ACC112 (cell line): ENCODE measurements around the gene RDH14.

Source experiments
- H2AFZ ChIP-seq: fragments of 200-600 bp; sonication (generic); one replicate; pipeline ENCODE4 v1.6.0; 2017; ENCODE audit warnings: antibody characterized with exemption, low read length; ENCODE audit not compliant: unreplicated experiment
- H3K27ac ChIP-seq: fragments of 200-600 bp; sonication (generic); 2 replicates; pipeline ENCODE4 v1.5.1; 2014; ENCODE audit warnings: low read depth, mild to moderate bottlenecking, antibody characterized with exemption, low read length, moderate library complexity
- H3K27me3 ChIP-seq: fragments of 200-600 bp; sonication (generic); 2 replicates; pipeline ENCODE4 v1.6.1; 2014; ENCODE audit warnings: mild to moderate bottlenecking, antibody characterized with exemption, low read length, moderate library complexity, mixed read lengths; ENCODE audit not compliant: insufficient read depth
- H3K36me3 ChIP-seq: fragments of 200-600 bp; sonication (generic); 2 replicates; pipeline ENCODE4 v1.6.1; 2016; ENCODE audit warnings: mild to moderate bottlenecking, antibody characterized with exemption, low read length, moderate library complexity, mixed read lengths; ENCODE audit not compliant: insufficient read depth
- H3K4me1 ChIP-seq: fragments of 200-600 bp; sonication (generic); one replicate; pipeline ENCODE4 v1.6.1; 2016; ENCODE audit warnings: low read length, mixed read lengths; ENCODE audit not compliant: insufficient read depth, unreplicated experiment, control insufficient read depth
- H3K4me3 ChIP-seq: fragments of 200-600 bp; sonication (generic); 2 replicates; pipeline ENCODE4 v1.5.1; 2014; ENCODE audit warnings: mild to moderate bottlenecking, low read depth, low read length
- H3K79me2 ChIP-seq: fragments of 200-600 bp; sonication (generic); one replicate; pipeline ENCODE4 v1.6.0; 2016; ENCODE audit warnings: low read length; ENCODE audit not compliant: control insufficient read depth, unreplicated experiment, insufficient read depth

Gene RDH14

GRCh38 chr2:18546567-18546966, 13.9 kb downstream of the RDH14 start:
- no peaks in the 10 kb centered on the region for H3K27me3 ChIP-seq
- no peak overlapping the region for H3K27ac ChIP-seq
- peak overlapping the region; percentile 11; the same call in 1 of the 2 replicates for H3K4me3 ChIP-seq
- peak overlapping the region; percentile 56 for H2AFZ ChIP-seq
- no peaks in the 10 kb centered on the region for H3K79me2 ChIP-seq
- H3K36me3 ChIP-seq: no peaks in the 10 kb centered on the region
- H3K4me1 ChIP-seq: peaks cover 39% of the 10 kb centered on the region

- Histone ChIP-seq H3K27me3 (no peaks in the 10 kb centered on the region), H3K27ac (peak overlapping the region; percentile 67), H2AFZ (peak overlapping the region; percentile 54), H3K79me2 (no peaks in the 10 kb centered on the region), H3K4me3 (peak overlapping the region; percentile 39), H3K36me3 (no peaks in the 10 kb centered on the region), H3K4me1 (peaks cover 27% of the 10 kb centered on the region)
These were observed 15.1 kb downstream of the RDH14 start for GRCh38 chr2:18545384-18545783.

DNA sequence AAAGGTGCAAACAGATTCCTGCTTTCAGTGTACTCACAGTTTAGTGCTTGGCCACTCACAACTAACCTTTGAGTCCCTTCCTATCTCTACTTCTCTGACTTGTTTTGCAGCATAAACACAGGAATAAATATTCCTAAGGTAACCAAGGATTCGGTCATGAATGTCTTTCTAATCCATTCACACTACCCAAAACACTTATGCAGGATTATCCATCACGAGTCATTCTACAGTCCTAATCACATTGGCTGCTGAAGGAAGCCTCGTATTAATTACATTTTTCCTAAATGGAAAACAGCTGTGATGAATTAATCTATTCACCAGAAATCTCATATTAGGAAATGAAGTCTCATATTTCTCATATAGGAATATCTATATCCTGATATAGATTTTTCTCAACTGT, 16.3 kb downstream of the RDH14 start:
- peaks cover 26% of the 10 kb centered on the region for H3K4me1 ChIP-seq
- no peak overlapping the region for H2AFZ ChIP-seq
- H3K27me3 ChIP-seq: no peaks in the 10 kb centered on the region
- no peak overlapping the region for H3K27ac ChIP-seq
- H3K4me3 ChIP-seq: no peak overlapping the region
- H3K79me2 ChIP-seq: no peaks in the 10 kb centered on the region
- H3K36me3 ChIP-seq: no peaks in the 10 kb centered on the region

DNA sequence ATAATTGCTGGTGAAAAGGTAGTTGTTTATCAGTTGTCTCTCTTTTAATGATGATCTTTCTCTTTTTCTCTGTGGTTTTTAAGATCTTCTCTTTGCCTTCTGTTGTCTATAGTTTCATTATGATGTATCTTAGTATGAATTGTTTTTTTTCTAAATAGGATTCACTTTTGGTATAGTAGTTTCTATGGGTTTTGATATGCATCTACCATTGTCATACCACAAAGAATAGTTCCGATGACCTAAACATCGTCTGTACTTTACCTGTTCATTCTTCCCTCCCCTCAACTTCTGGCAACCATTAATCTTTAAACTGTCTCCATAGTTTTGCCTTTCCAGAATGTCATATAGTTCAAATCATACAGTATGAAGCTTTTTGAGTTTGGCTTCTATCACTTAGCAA, 19.6 kb downstream of the RDH14 start:
- Histone ChIP-seq H3K4me1 (peaks cover 13% of the 10 kb centered on the region), H3K27me3 (no peaks in the 10 kb centered on the region), H3K79me2 (no peaks in the 10 kb centered on the region), H3K4me3 (no peak overlapping the region), H2AFZ (no peak overlapping the region), H3K27ac (no peak overlapping the region), H3K36me3 (no peaks in the 10 kb centered on the region)

- H2AFZ ChIP-seq: no peak overlapping the region
- H3K27me3 ChIP-seq: no peaks in the 10 kb centered on the region
- no peak overlapping the region for H3K27ac ChIP-seq
- no peaks in the 10 kb centered on the region for H3K36me3 ChIP-seq
- H3K4me1 ChIP-seq: no peaks in the 10 kb centered on the region
- H3K4me3 ChIP-seq: no peak overlapping the region
- H3K79me2 ChIP-seq: no peaks in the 10 kb centered on the region
These were observed 23.8 kb downstream of the RDH14 start for GRCh38 chr2:18536697-18537096.

DNA sequence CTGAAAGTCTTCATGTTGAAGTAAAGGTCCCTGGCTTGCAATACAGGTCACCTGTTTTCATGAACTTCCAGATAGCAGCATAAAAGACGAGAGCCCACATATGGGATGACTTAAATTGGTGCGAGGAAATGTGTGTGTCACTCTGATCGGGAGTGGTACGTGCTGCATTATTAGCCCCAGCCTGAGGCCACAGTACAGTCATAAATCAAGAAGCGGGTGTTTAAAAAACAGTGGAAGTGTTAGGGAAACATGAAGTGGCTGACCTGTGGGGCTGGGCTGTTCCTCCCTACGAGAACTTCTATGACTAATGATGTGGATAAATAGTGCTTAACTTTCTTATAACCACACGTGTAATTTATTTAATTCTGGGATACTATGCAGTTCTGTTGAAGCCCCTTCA, 24.4 kb downstream of the RDH14 start:
- Histone ChIP-seq H2AFZ (no peak overlapping the region), H3K79me2 (no peaks in the 10 kb centered on the region), H3K27ac (no peak overlapping the region), H3K4me1 (no peaks in the 10 kb centered on the region), H3K4me3 (no peak overlapping the region), H3K27me3 (no peaks in the 10 kb centered on the region), H3K36me3 (no peaks in the 10 kb centered on the region)

- Histone ChIP-seq H3K4me1 (no peaks in the 10 kb centered on the region), H3K4me3 (no peak overlapping the region), H3K79me2 (no peaks in the 10 kb centered on the region), H2AFZ (no peak overlapping the region), H3K27me3 (no peaks in the 10 kb centered on the region), H3K36me3 (no peaks in the 10 kb centered on the region), H3K27ac (no peak overlapping the region)
These were observed 29.3 kb downstream of the RDH14 start for GRCh38 chr2:18531194-18531593.

GRCh38 chr2:18527822-18528221, 32.6 kb downstream of the RDH14 start:
- H3K79me2 ChIP-seq: no peaks in the 10 kb centered on the region
- H3K36me3 ChIP-seq: no peaks in the 10 kb centered on the region
- H3K27ac ChIP-seq: no peak overlapping the region
- H2AFZ ChIP-seq: no peak overlapping the region
- H3K4me3 ChIP-seq: no peak overlapping the region
- no peaks in the 10 kb centered on the region for H3K27me3 ChIP-seq
- peaks cover under 1% of the 10 kb centered on the region for H3K4me1 ChIP-seq

DNA sequence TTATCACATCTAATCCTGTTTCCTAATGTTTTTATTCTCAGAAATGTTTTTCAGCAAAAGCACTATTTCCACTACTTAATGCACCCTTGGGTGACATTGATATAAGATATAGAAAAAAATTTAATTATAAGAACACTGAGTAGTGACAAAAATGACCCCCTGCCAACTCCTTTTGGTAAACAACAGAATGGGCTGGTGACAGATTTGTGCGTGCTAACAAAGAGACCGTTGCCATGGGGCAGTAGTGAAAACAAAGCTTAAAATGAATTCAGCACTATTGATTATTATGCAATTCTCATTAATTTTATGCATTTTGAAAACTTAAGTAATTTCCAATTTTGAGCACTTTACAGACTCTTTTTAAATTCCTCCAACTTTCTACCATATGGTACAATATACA, 33.1 kb downstream of the RDH14 start:
- Histone ChIP-seq H3K4me1 (peaks cover 4% of the 10 kb centered on the region), H3K79me2 (no peaks in the 10 kb centered on the region), H3K4me3 (no peak overlapping the region), H3K27ac (no peak overlapping the region), H3K36me3 (no peaks in the 10 kb centered on the region), H2AFZ (no peak overlapping the region), H3K27me3 (no peaks in the 10 kb centered on the region)

- peak overlapping the region; percentile 11 for H2AFZ ChIP-seq
- no peak overlapping the region for H3K27ac ChIP-seq
These were observed 34.0 kb downstream of the RDH14 start for GRCh38 chr2:18526429-18526828.

GRCh38 chr2:18525852-18526251, 34.6 kb downstream of the RDH14 start:
- no peaks in the 10 kb centered on the region for H3K79me2 ChIP-seq
- H3K27me3 ChIP-seq: no peaks in the 10 kb centered on the region
- H3K4me3 ChIP-seq: no peak overlapping the region
- no peak overlapping the region for H3K27ac ChIP-seq
- H3K36me3 ChIP-seq: no peaks in the 10 kb centered on the region
- H3K4me1 ChIP-seq: peaks cover 5% of the 10 kb centered on the region
- no peak overlapping the region for H2AFZ ChIP-seq

More at GRCh38 chr2:18526429-18526828, 34.0 kb downstream of the RDH14 start:
- Histone ChIP-seq H3K4me1 (peaks cover 4% of the 10 kb centered on the region), H3K79me2 (no peaks in the 10 kb centered on the region), H3K27me3 (no peaks in the 10 kb centered on the region), H3K4me3 (no peak overlapping the region), H3K36me3 (no peaks in the 10 kb centered on the region)
